Stimulated activated CD8-positive, alpha-beta memory T cell treated with anti-CD3 and anti-CD28 coated beads, Interleukin-4, amount 100 ng/mL, for 48 hours (primary cell): ENCODE results near the gene ATG4D.
A peak's percentile ranks its signal among the peaks of the same experiment; 100 is the strongest.
"Not testable (repeated sequence)": the region's sequence is repeated elsewhere in the genome, so short reads cannot be mapped to it uniquely, and the experiment has no call there.

Experiments used
- DNase-seq: peaks from one replicate; pipeline ENCODE4 v3.0.0-alpha.2; 2020

The ATG4D gene

DNA sequence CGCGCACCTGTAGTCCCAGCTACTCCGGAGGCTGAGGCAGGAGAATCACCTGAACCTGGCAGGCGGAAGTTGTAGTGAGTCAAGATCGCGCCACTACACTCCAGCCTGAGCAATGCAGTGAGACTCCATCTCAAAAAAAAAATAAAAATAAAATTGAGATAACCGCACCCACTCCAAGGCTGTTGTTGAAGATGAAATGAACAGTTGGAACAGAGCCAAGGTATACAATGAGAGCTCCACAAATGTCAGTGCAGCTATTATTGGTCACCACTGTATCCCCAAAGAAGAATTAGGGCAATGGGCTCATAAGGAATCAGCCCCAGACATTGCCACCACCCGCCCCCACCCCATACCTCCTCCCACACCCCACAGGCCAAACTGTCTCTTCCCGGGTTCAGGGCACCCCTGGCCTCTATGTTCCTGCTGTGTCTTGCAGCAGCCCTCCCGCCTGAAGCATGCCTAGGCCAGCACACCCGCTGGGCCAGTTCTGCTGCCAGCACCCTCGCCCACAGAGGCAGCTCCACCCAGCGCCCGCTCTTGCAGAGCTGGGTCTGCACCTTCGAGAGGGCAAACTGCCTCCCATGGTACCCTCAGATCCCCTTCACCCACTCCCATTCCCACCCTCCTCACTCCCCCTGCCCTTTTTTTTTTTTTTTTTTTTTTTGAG lies 22.9 kb upstream of the ATG4D start:
- DNase-seq = no peak

DNA sequence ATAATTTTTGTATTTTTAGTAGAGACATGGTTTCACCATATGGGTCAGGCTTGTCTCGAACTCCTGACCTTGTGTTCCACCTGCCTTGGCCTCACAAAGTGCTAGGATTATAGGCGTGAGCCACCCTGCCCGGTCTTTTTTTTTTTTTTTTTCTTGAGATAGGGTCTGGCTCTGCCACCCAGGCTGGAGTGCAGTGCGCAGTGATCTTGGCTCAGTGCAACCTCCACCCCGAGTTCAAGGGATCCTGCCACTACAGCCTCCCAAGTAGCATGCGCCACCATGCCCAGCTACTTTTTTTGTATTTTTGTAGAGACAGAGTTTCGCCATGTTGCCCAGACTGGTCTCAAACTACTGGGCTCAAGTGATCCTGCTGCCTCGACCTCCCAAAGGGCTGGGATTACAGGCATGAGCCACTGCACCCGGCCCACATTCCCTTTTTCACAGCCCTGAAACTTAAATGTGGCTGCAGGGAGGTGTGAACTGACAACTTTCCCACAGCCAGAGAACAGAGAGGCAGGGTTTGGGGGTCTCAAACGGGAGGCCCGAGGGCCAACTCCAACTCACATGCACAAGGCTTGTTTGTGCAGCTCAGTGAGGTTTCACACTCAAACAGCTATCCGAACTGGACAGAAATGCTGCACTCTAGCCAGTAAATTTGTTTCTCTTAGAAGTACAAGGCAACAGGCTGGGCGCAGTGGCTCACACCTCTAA lies 22.1 kb upstream of the ATG4D start:
- DNase-seq = no peak

DNA sequence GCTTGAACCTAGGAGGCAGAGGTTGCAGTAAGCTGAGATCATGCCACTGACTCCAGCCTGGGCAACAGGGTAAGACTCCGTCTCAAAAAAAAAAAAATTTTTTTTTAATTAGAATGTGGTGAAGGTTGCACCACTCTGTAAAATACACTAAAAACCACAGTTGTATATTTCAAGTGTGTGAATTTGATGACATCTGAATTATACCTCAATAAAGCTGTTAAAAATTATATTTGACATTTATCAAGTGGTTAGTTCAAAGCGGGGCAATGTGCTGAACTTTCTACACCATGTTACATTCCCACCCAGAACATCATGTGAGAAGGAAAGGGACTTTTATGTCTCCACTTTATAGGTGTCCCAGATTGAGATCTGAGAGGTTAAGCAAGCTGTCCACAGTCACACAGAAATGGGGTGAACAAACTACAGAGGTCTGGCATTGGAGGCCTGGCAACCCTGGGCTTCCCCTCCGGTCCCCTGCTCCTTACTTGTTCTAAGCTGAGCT lies 20.5 kb upstream of the ATG4D start:
- DNase-seq = no peak

DNA sequence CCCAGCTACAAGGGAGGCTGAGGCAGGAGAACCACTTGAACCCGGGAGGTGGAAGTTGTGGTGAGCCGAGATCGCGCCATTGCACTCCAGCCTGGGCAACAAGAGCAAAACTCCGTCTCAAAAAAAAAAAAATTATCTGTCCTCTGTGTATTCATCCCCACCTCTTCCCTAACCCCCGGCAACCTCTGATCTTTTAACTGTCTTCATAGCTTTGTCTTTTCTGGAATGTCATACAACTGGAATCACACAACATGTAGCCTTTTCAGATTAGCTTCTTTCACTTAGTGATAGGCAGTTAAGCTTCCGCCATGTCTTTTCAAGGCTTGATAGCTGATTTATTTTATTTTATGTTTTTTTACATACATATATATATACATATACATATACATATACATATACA lies 18.1 kb upstream of the ATG4D start:
- DNase-seq = no peak

DNA sequence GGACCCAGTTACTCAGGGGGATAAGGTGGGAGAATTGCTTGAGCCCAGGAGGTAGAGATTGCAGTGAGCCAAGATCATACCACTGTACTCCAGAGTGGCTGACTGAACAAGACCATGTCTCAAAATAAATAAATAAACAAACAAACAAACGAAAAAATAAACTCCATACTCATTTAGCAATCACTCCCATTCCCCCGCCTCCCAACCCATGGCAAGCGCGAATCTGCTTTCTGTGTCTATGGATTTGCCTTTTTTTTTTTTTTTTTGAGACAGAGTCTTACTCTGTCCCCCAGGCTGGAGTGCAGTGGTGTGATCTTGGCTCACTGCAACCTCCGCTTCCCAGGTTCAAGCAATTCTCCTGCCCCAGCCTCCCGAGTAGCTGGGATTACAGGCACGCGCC lies 16.8 kb upstream of the ATG4D start:
- DNase-seq = not testable (repeated sequence)

DNA sequence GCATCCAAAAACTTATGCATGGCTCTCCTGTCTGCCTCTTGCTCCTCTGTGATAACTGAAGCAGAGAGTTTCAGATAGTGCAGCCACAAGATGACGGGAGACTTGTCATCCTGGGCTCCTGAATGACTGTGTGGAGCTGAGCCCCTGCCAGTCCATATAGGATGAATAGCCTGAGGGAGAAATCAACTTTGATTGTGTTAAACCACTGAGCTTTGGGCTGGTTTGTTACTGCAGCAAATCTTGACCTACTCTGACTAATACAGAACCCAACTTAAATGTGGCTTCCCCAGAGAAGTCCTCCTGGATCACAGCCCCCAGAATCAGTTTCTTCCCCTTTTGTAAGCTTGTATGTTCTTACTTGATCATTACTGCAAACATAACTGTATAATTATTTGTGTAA lies 11.2 kb upstream of the ATG4D start:
- no peak for DNase-seq

DNA sequence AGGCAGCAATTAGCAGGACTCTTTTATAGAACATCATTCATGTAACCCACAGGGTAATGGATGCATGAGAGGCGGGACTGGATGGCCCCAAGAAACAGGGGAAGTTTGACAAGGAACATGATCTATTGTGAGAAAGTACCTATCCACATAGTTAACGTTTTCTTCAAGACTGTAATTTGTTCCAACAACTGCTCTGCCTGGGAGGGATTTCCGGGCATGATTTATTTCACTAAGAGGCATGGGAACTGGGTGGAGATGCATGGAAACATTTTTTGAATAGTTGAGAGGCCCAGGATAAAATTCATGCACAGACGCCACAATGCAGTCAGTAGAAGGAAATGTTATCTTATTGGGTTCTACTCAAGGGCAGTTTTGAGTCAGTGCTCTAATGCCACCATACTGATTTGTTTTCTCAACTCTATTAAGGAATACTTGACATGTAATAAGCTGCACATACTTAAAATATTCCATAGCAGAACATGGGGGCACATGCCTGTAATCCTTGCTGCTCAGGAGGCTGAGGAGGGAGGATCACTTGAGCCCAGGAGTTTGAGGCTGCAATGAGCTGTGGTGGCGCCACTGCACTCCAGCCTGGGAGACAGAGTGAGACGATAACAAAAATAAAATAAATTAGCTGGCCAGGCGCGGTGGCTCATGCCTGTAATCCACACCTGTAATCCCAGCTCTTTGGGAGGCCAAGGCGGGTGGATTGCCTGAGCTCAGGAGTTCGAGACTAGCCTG lies 9.9 kb upstream of the ATG4D start:
- DNase-seq = no peak

- no peak for DNase-seq
Measured at GRCh38 chr19:10535613-10536012, 8.1 kb upstream of the ATG4D start.

GRCh38 chr19:10537668-10538067 lies 6.0 kb upstream of the ATG4D start:
- DNase-seq = no peak

DNA sequence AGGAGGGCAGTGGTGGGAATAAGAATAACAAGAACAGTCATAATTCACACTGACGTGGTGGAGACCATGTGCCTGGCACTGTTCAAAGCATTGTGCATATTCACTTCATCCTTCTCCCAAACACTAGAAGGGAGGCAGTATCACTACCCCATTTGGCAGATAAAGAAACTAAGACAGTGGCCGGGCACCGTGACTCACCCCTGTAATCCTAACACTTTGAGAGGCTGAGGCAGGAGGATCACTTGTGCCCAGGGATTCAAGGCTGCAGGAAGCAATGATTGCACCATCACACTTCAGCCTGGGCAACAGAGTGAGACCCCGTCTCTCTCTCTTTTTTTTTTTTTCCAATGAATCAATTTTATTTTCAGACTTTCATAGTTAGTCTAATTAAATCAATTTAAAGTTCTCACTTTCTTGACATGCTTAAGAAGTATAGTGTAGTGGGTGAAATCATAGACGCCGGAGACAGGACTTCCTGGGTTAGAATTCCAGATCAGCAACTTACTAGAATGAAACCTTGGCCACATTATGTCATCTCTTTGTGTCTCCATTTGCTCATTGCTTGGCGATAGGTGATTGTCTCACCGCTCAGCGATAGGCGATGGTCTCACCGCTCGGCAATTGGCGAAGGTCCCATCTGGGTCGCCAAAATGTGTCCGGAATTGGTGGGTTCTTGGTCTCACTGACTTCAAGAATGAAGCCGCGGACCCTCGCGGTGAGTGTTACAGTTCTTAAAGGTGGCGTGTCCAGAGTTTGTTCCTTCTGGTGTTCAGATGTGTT lies 5.3 kb upstream of the ATG4D start:
- no peak for DNase-seq

GRCh38 chr19:10539016-10539415 lies 4.7 kb upstream of the ATG4D start:
- not testable (repeated sequence) for DNase-seq

GRCh38 chr19:10543059-10543419 lies 665 bp upstream of the ATG4D start:
- no peak for DNase-seq

DNA sequence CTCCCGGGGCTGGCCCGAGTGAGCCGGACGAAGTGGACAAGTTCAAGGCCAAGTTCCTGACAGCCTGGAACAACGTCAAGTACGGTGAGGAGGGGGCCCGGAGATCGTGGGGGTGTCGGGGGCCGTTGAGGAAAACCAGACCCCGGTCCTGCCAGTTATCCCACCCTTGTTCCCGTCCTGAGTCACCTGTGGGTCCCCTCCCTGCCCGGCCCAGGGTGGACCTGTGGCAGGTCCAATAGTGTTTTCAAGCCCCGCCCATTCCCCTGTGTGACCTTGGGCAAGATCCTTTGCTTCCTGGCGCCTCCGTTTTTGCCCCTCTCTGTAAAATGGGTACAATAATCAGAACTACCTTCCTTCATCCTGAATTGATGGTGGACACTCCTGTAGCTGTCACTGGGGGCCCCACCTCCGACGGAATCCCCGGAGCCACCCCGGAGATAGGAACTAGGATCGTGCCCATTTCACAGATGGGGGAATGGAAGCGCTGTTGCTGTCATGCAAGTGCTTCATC lies 593 bp downstream of the ATG4D start:
- peak; percentile 51 for DNase-seq

DNA sequence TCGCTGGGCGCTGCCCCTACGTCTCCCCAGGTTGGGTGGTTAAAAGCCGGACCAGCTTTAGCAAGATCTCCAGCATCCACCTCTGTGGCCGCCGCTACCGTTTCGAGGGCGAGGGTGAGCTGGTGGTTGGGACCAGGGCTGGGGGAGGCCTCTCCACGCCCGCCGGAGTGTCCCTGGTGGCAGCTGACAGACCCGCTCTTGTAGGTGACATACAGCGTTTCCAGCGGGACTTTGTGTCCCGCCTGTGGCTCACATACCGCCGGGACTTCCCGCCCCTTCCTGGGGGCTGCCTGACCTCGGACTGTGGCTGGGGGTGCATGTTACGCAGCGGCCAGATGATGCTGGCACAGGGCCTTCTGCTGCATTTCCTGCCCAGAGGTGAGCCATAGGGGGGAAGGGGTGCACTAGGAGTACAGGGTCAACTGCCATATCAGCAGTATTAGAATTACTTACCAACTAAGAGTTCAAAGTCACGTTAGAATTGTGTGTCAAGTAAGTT lies 1.1 kb downstream of the ATG4D start:
- no peak for DNase-seq

GRCh38 chr19:10546817-10547216 lies 3.1 kb downstream of the ATG4D start:
- no peak for DNase-seq

DNA sequence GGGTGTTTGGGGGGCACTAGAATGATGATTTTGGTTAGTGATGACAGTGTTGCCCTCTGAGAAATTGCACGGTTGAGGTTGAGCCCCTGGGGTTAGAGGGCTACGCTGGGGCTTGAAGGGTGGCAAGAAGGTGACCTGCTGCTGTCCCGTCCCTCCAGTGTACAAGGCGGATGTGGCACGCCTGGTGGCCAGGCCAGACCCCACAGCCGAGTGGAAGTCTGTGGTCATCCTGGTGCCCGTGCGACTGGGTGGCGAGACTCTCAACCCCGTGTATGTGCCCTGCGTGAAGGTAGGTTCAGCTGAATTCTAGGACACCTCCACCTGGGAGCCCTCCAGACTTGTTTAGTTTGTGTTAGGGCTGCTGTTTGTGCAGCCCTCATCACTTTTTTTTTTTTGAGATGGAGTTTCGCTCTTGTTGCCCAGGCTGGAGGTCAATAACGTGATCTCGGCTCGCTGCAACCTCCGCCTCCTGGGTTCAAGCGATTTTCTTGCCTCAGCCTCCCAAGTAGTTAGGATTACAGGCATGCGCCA lies 5.1 kb downstream of the ATG4D start:
- no peak for DNase-seq

GRCh38 chr19:10549733-10550132 lies 6.0 kb downstream of the ATG4D start:
- no peak for DNase-seq

DNA sequence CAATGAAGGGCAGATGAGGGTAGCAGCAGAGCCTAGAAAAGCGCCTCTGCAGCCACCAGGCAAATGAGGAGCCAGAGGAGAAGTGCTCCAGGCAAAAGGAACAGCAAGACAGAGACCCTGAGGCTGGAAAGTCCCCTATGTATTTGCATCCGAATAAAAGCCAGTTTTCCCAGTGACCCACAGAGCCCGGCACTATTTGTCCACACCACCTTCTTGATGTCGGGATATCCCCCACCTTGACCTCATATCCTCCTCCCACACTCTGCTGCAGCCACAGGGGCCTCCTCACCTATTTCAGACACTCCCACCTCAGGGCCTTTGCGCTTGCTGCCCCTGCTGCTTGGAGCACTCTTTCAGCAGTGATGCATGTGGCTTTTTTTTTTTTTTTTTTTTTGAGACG lies 6.6 kb downstream of the ATG4D start:
- DNase-seq = no peak

DNA sequence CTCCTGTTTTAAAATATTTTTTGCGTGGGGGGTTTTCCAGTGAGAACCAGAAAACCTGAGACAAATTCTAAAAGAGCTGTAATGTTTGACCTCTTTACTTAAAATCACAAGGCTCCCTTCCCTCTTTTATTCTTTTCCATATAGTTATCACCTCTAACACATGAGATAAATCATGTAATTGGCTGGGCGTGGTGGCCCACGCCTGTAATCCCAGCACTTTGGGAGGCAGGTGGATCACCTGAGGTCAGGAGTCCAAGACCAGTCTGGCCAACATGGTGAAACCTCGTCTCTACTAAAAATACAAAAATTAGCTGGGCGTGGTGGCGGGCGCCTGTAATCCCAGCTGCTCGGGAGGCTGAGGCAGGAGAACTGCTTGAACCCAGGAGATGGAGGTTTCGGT lies 7.3 kb downstream of the ATG4D start:
- DNase-seq = not testable (repeated sequence)

- DNase-seq = peak; percentile 67
Measured at GRCh38 chr19:10551698-10552301, 8.1 kb downstream of the ATG4D start.

DNA sequence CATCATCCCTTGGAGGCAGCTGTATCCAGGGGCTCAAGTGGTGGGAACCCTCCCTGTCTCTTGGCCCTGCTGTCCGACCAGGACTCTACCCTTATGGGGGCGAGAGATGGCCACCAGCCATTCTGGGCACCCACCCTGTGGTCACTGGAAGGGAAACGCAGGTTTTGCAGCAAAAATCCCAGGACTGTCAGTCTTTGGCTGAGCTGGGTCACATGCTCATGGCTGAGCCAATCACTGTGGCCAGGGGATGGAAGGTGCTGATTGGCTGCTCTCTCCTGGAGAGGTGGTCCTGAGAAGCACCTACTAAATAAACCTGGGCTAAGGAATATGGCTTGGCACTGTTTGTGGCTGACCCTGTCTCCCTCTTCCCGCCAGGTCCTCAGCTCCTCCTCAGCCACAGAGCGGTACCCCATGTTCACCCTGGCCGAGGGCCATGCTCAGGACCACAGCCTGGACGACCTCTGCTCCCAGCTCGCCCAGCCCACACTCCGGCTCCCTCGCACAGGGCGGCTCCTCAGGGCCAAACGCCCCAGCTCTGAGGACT lies 8.9 kb downstream of the ATG4D start:
- peak; percentile 69 for DNase-seq
